H9 (cell line): ENCODE measurements around the gene PLD1. TPM values are rescaled to one million over a fixed set of nuclear protein-coding genes. Genes with fewer than 3 reads are reported as not detected.

Source experiments
- DNase-seq: peaks from one replicate; pipeline ENCODE4 v3.0.0-alpha.2; 2017
- H2AFZ ChIP-seq: one replicate; pipeline ENCODE4 v1.6.1; 2013; ENCODE audit warnings: mild to moderate bottlenecking, low read length, control low read depth, moderate library complexity
- H2AK5ac ChIP-seq: 2 replicates; pipeline ENCODE4 v1.6.1; 2013; ENCODE audit warnings: low read length, control low read depth, mixed read lengths; ENCODE audit not compliant: insufficient read length
- H2BK120ac ChIP-seq: one replicate; pipeline ENCODE4 v1.6.1; 2013; ENCODE audit warnings: low read depth, mild to moderate bottlenecking, low read length, control low read depth, inconsistent platforms; ENCODE audit not compliant: poor library complexity, severe bottlenecking
- H2BK12ac ChIP-seq: 2 replicates; pipeline ENCODE4 v1.6.1; 2013; ENCODE audit warnings: low read length, control low read depth, mixed read lengths, low read depth; ENCODE audit not compliant: insufficient read length
- H2BK15ac ChIP-seq: 2 replicates; pipeline ENCODE4 v1.6.1; 2013; ENCODE audit warnings: low read depth, low read length, control low read depth
- H2BK20ac ChIP-seq: one replicate; pipeline ENCODE4 v1.6.1; 2013; ENCODE audit warnings: low read depth, mild to moderate bottlenecking, low read length, control low read depth, inconsistent platforms; ENCODE audit not compliant: poor library complexity, severe bottlenecking
- H2BK5ac ChIP-seq: 2 replicates; pipeline ENCODE4 v1.6.1; 2013; ENCODE audit warnings: low read length, control low read depth, mixed read lengths; ENCODE audit not compliant: insufficient read length
- H3K14ac ChIP-seq: 2 replicates; pipeline ENCODE4 v1.6.1; 2013; ENCODE audit warnings: low read length, control low read depth; ENCODE audit not compliant: insufficient read depth
- H3K18ac ChIP-seq: 2 replicates; pipeline ENCODE4 v1.6.1; 2013; ENCODE audit warnings: low read depth, mild to moderate bottlenecking, mixed read lengths, low read length, control low read depth; ENCODE audit not compliant: insufficient read length
- H3K23ac ChIP-seq: 2 replicates; pipeline ENCODE4 v1.6.1; 2013; ENCODE audit warnings: low read length, control low read depth, mixed read lengths, low read depth; ENCODE audit not compliant: insufficient read length
- H3K23me2 ChIP-seq: 2 replicates; pipeline ENCODE4 v1.6.1; 2013; ENCODE audit warnings: low read depth, mild to moderate bottlenecking, mixed read lengths, low read length, control low read depth; ENCODE audit not compliant: insufficient read length, poor library complexity, severe bottlenecking
- H3K27ac ChIP-seq: 2 replicates; pipeline ENCODE4 v1.5.1; 2013; ENCODE audit warnings: low read length, control low read depth, mixed read lengths, low read depth; ENCODE audit not compliant: insufficient read length
- H3K27me3 ChIP-seq: 2 replicates; pipeline ENCODE4 v1.6.1; 2013; ENCODE audit warnings: low read length, control low read depth, inconsistent platforms; ENCODE audit not compliant: insufficient read depth
- H3K4ac ChIP-seq: 2 replicates; pipeline ENCODE4 v1.6.1; 2013; ENCODE audit warnings: low read depth, mild to moderate bottlenecking, control low read depth, inconsistent platforms, low read length, moderate library complexity
- H3K4me1 ChIP-seq: 2 replicates; pipeline ENCODE4 v1.6.1; 2013; ENCODE audit warnings: low read length, control low read depth, inconsistent platforms; ENCODE audit not compliant: insufficient read depth
- H3K4me2 ChIP-seq: 2 replicates; pipeline ENCODE4 v1.6.1; 2013; ENCODE audit warnings: low read length, control low read depth, mixed read lengths; ENCODE audit not compliant: insufficient read length, insufficient read depth
- H3K56ac ChIP-seq: 2 replicates; pipeline ENCODE4 v1.6.1; 2013; ENCODE audit warnings: low read depth, mild to moderate bottlenecking, mixed read lengths, low read length, control low read depth; ENCODE audit not compliant: insufficient read length
- H3K79me1 ChIP-seq: 2 replicates; pipeline ENCODE4 v1.6.1; 2013; ENCODE audit warnings: low read depth, mild to moderate bottlenecking, moderate library complexity, low read length, control low read depth, inconsistent platforms; ENCODE audit not compliant: insufficient read depth, poor library complexity, severe bottlenecking
- H3K79me2 ChIP-seq: 2 replicates; pipeline ENCODE4 v1.6.1; 2013; ENCODE audit warnings: low read length, control low read depth, inconsistent platforms; ENCODE audit not compliant: insufficient read depth
- H3K9ac ChIP-seq: 2 replicates; pipeline ENCODE4 v1.6.1; 2013; ENCODE audit warnings: low read length, control low read depth, mixed read lengths; ENCODE audit not compliant: insufficient read length; ENCODE audit errors: extremely low read depth
- H3K9me3 ChIP-seq: one replicate; pipeline ENCODE4 v1.6.1; 2013; ENCODE audit warnings: low read depth, low read length, inconsistent platforms; ENCODE audit not compliant: control insufficient read depth
- H3T11ph ChIP-seq: one replicate; pipeline ENCODE4 v1.6.1; 2013; ENCODE audit warnings: mild to moderate bottlenecking, low read length, control low read depth, inconsistent platforms
- H4K20me1 ChIP-seq: one replicate; pipeline ENCODE4 v1.6.1; 2013; ENCODE audit not compliant: control insufficient read depth, insufficient read length, insufficient read depth
- H4K5ac ChIP-seq: 2 replicates; pipeline ENCODE4 v1.6.1; 2013; ENCODE audit warnings: low read depth, mild to moderate bottlenecking, mixed read lengths, low read length, control low read depth; ENCODE audit not compliant: insufficient read length
- H4K8ac ChIP-seq: replicated peaks from 2 replicates; pipeline ENCODE4 v1.6.1; 2013; ENCODE audit warnings: low read length, control low read depth, mixed read lengths, low read depth; ENCODE audit not compliant: insufficient read length
- H4K91ac ChIP-seq: 2 replicates; pipeline ENCODE4 v1.6.1; 2013; ENCODE audit warnings: low read depth, mild to moderate bottlenecking, moderate library complexity, mixed read lengths, low read length, control low read depth; ENCODE audit not compliant: insufficient read length
- H3K27ac Mint-ChIP-seq, 3 experiments: 2 replicates in 2 of 3; 3 replicates in 1 of 3; pipeline ENCODE4 v1.8.0; 2020 to 2021; ENCODE audit warnings: mixed read lengths in 3 of 3, mild to moderate bottlenecking in 1 of 3, moderate library complexity in 1 of 3
- H3K27me3 Mint-ChIP-seq: 2 replicates; pipeline ENCODE4 v1.8.0; 2021; ENCODE audit warnings: low read depth, mild to moderate bottlenecking, moderate library complexity, mixed read lengths
- H3K36me3 Mint-ChIP-seq, 3 experiments: 2 replicates in 2 of 3; 3 replicates in 1 of 3; pipeline ENCODE4 v1.8.0; 2020 to 2021; ENCODE audit warnings: low read depth in 3 of 3, mixed read lengths in 3 of 3; ENCODE audit not compliant: insufficient read depth in 1 of 3
- H3K4me1 Mint-ChIP-seq, 2 experiments: 2 replicates each; pipeline ENCODE4 v1.8.0; 2020; ENCODE audit warnings: mixed read lengths in 2 of 2
- H3K4me3 Mint-ChIP-seq, 2 experiments: 2 replicates in 1 of 2; 3 replicates in 1 of 2; pipeline ENCODE4 v1.8.0; 2020 to 2021; ENCODE audit warnings: mild to moderate bottlenecking in 2 of 2, mixed read lengths in 2 of 2, moderate library complexity in 1 of 2
- H3K9me3 Mint-ChIP-seq, 2 experiments: 2 replicates in 1 of 2; 3 replicates in 1 of 2; pipeline ENCODE4 v1.8.0; 2020; ENCODE audit warnings: mild to moderate bottlenecking in 2 of 2, mixed read lengths in 2 of 2, moderate library complexity in 1 of 2
- CTCF ChIP-seq: fragments of 200-600 bp; sonication (generic); conservative IDR thresholded peaks from 3 replicates; pipeline ENCODE4 v1.8.0; 2021; ENCODE audit warnings: antibody characterized with exemption, mild to moderate bottlenecking
- WGBS: extraction: QIAGEN DNeasy Blood & Tissue Kit; methylation state at CpG from one replicate; pipeline ENCODE4 v1.1.7; 2013; ENCODE audit warnings: missing lambda C conversion rate, low lambda C conversion rate, mixed read lengths; ENCODE audit not compliant: insufficient read length; ENCODE audit errors: extremely low coverage; 5-methylcytosine and 5-hydroxymethylcytosine counted together
- total RNA-seq: library from RNA; stranded (reverse); gene quantifications from 2 replicates; pipeline ENCODE4 v1.2.1, GENCODE V29; 2021

PLD1 gene
- total RNA-seq, 1 experiment from 2014 or later: 1.8 TPM

- H3K9me3 Mint-ChIP-seq: no peaks in the 10 kb centered on the region
- Histone ChIP-seq H3K27me3 (no peaks in the 10 kb centered on the region), H3K4me2 (no peak overlapping the region), H3K18ac (no peak overlapping the region), H3K9me3 (no peaks in the 10 kb centered on the region), H2AFZ (no peak overlapping the region), H3K23me2 (no peaks in the 10 kb centered on the region), H3K79me1 (no peaks in the 10 kb centered on the region), H3K56ac (no peak overlapping the region), H3K27ac (no peak overlapping the region), H3K23ac (no peak overlapping the region), H3K79me2 (no peaks in the 10 kb centered on the region), H3K14ac (no peak overlapping the region), H2BK12ac (no peak overlapping the region), H2BK20ac (no peak overlapping the region), H2BK15ac (no peak overlapping the region), H4K91ac (no peak overlapping the region), H3K4me1 (no peaks in the 10 kb centered on the region), H4K20me1 (no peaks in the 10 kb centered on the region), H4K5ac (no peak overlapping the region), H2BK120ac (no peak overlapping the region), H3K4ac (no peak overlapping the region), H3K9ac (no peak overlapping the region), H2AK5ac (no peak overlapping the region), H2BK5ac (no peak overlapping the region), H4K8ac (no peak overlapping the region), H3T11ph (no peak overlapping the region)
- no peak for DNase-seq
- no peak overlapping the region for H3K4me3 Mint-ChIP-seq
- no peaks in the 10 kb centered on the region for H3K27me3 Mint-ChIP-seq
- no peaks in the 10 kb centered on the region; a peak in 1 of 4 replicates for H3K4me1 Mint-ChIP-seq
- WGBS: no CpG with 5 or more reads among the region's 1 CpG
- TF ChIP-seq CTCF: no peak
- H3K36me3 Mint-ChIP-seq: no peaks in the 10 kb centered on the region
- H3K27ac Mint-ChIP-seq: no peak overlapping the region
Observed at GRCh38 chr3:171652932-171653331, 157.4 kb downstream of the PLD1 start.
